HTERT RPE-1 (cell line): ENCODE measurements around the gene DYRK4.

ENCODE experiments used
- in situ Hi-C: fragments of 300-500 bp; cut with MboI; formaldehyde crosslinking; loops from 4 replicates; pipeline ENCODE4 v1.14.3; 2020; ENCODE audit warnings: low sequenced_read_pairs

DYRK4 gene

GRCh38 chr12:4615667-4616066 lies 53.7 kb downstream of the DYRK4 start:
- in situ Hi-C loops = no loop called here

DNA sequence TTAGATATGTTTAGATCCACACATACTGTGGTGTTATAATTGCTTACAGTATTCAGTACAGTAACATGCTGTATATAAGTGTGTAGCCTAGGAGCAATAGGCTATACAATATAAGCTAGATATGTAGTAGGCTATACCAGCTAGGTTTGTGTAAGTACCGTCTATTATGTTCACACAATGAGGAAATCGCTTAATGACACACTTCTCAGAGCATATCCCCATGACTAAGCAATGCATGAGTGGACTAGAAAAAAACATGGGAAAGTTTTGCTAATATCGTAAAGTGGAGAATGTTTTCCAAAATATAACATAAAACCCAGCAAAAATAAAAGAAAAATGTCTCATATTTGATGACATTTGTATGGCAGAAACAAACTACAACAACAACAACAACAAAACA lies 59.5 kb downstream of the DYRK4 start:
- in situ Hi-C loops = no loop called here

DNA sequence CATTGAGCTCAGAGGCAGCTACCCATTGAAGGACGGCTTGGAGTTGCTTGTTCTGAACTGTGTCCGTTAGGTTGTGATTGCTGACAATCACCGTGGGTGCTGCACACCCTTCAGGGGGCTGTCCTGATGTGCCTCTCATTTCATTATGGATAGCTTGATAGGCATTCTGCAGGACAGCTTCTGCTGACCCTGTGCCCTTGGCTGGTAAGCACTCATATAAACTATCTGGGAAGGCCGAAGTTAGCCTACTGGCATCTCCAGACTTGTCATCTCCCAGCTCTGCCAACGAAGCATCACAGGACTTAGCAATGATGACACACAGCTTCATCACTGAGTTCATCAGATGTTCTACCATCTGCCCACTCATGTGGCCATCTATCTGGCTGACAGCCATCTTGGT lies 64.5 kb downstream of the DYRK4 start:
- in situ Hi-C loops = no loop called here

- in situ Hi-C loops = no loop called here
These were observed 66.4 kb downstream of the DYRK4 start for GRCh38 chr12:4628406-4628805.

DNA sequence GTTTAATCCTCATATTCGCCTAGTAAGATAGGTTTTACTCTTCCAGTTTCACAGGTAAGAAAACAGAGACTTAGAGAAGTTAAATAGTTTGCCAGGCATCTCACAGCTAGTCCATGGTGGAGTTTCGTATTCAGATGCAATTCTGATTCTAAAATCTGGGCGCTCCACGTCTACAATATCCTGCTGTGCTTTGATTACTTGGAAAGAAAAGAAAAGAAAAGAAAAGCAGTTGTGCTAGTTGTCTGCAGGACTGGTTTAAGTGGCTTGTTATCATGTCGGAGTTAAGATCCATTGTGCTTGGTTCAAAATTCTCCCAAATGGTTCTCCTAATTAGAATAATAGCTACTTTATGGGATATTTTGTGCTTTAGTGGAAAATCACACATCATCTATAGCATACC lies 68.3 kb downstream of the DYRK4 start:
- in situ Hi-C loops = no loop called here

GRCh38 chr12:4643747-4644146 lies 81.7 kb downstream of the DYRK4 start:
- in situ Hi-C loops = no loop called here

DNA sequence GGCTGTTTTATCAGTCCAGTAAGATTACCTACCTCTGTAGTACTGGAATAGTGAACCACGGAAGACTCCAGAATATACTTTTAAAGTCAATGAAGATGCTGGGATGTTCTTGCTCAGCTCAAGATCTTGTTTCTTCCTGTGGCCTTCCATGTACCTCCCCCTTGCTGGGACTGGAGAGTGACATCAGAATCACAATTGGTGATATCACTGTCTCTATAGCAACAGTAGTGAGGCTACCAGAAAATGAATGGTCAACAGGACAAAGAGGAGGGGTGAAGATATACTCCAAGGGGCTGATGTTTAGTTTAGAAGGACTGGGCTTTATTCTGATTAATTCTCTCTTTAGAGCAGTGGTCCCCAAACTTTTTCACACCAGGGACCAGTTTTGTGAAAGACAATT lies 83.0 kb downstream of the DYRK4 start:
- in situ Hi-C loops = no loop called here

DNA sequence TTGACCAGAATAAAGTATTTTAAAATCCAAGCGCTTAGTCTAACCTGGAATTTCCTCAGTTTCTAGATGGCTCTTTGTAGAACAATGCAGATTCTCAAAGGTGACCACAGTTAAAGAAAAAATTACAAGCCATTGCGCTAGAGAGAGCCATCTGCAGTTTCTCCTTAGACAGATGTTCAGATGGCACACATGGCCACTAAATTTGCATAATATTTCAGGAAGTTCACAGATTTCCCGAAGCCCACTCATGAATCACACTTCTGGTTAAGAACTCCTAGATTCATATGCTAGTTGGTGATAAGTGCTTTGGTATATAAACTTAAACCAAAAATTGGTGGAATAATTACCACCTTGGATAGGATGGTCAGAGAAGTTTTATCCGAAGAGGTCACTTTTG lies 86.1 kb downstream of the DYRK4 start:
- in situ Hi-C loops = no loop called here

GRCh38 chr12:4648501-4649357 lies 86.7 kb downstream of the DYRK4 start, which contains the start of the genes AKAP3 and NDUFA9:
AKAP3 (minus strand) TSS chr12:4649051; CDS start chr12:4638196, 10,855 bp downstream.
NDUFA9 (plus strand) TSS chr12:4649114; CDS start chr12:4649127, 13 bp downstream.
- in situ Hi-C loops = no loop called here

GRCh38 chr12:4649358-4649661 lies 87.3 kb downstream of the DYRK4 start:
- in situ Hi-C loops = no loop called here

- in situ Hi-C loops = no loop called here
These were observed 91.2 kb downstream of the DYRK4 start for GRCh38 chr12:4653257-4653656.

GRCh38 chr12:4653691-4654090 lies 91.7 kb downstream of the DYRK4 start:
- in situ Hi-C loops = no loop called here
